HepG2 (cell line): ENCODE measurements around the gene CLDN7. TPM values are rescaled to one million over a fixed set of nuclear protein-coding genes. Genes with fewer than 3 reads are reported as not detected.
A peak's percentile ranks its signal among the peaks of the same experiment; 100 is the strongest.

ENCODE experiments used
- AGO2 ChIP-seq: fragments of 200-400 bp; formaldehyde crosslinking; optimal IDR thresholded peaks from 2 replicates; pipeline ENCODE3; 2017; ENCODE audit warnings: mild to moderate bottlenecking, low read depth, low read length, moderate library complexity
- CEBPB ChIP-seq: IDR thresholded peaks from 2 replicates; pipeline ENCODE4 v1.6.1; 2011; ENCODE audit warnings: low read depth, low read length, improper control_type of control experiment, borderline replicate concordance
- FLYWCH1 ChIP-seq: sonication (generic); formaldehyde crosslinking; IDR thresholded peaks from 2 replicates; pipeline ENCODE4 v1.8.1; 2023; ENCODE audit warnings: mild to moderate bottlenecking, missing genetic modification reagents
- HNRNPL ChIP-seq: fragments of 200-400 bp; formaldehyde crosslinking; IDR thresholded peaks from 2 replicates; pipeline ENCODE4 v1.6.1; 2017; ENCODE audit warnings: mild to moderate bottlenecking, low read depth, low read length
- MXI1 ChIP-seq: IDR thresholded peaks from 3 replicates; pipeline ENCODE4 v1.6.1; 2012; ENCODE audit warnings: low read depth, low read length, inconsistent platforms, borderline replicate concordance
- MYNN ChIP-seq: sonication (generic); formaldehyde crosslinking; IDR thresholded peaks from 2 replicates; pipeline ENCODE4 v1.4.0; 2020; ENCODE audit warnings: mild to moderate bottlenecking, low read depth, missing genetic modification reagents
- NAIF1 ChIP-seq: sonication (generic); formaldehyde crosslinking; IDR thresholded peaks from 2 replicates; pipeline ENCODE4 v1.5.0; 2020; ENCODE audit warnings: mild to moderate bottlenecking, missing genetic modification reagents, borderline replicate concordance
- PPARG ChIP-seq: conservative IDR thresholded peaks from 2 replicates; pipeline ENCODE4 v1.6.1; 2016; ENCODE audit warnings: missing biosample characterization, missing genetic modification reagents
- RAD21 ChIP-seq: fragments of 450-650 bp; formaldehyde crosslinking; IDR thresholded peaks from 2 replicates; pipeline ENCODE4 v1.5.0; 2020; ENCODE audit warnings: mild to moderate bottlenecking
- RBM22 ChIP-seq: fragments of 200-400 bp; formaldehyde crosslinking; optimal IDR thresholded peaks from 2 replicates; pipeline ENCODE3; 2017; ENCODE audit warnings: mild to moderate bottlenecking, low read length, moderate library complexity
- RELA ChIP-seq: sonication (generic); formaldehyde crosslinking; IDR thresholded peaks from 2 replicates; pipeline ENCODE4 v1.4.0; 2020; ENCODE audit warnings: missing genetic modification reagents
- RFX1 ChIP-seq: fragments of 450-650 bp; IDR thresholded peaks from 2 replicates; pipeline ENCODE4 v1.6.1; 2017
- RFX3 ChIP-seq: IDR thresholded peaks from 2 replicates; pipeline ENCODE4 v1.6.1; 2016; ENCODE audit warnings: missing biosample characterization, missing genetic modification reagents
- SIN3B ChIP-seq: fragments of 150-350 bp; IDR thresholded peaks from 2 replicates; pipeline ENCODE4 v1.6.1; 2014; ENCODE audit warnings: low read length
- STAG1 ChIP-seq: sonication (generic); formaldehyde crosslinking; IDR thresholded peaks from 2 replicates; pipeline ENCODE4 v1.4.0; 2020; ENCODE audit warnings: missing genetic modification reagents
- ZBTB3 ChIP-seq: sonication (generic); formaldehyde crosslinking; IDR thresholded peaks from 2 replicates; pipeline ENCODE4 v1.4.0; 2020; ENCODE audit warnings: low read depth, mild to moderate bottlenecking, moderate library complexity, missing genetic modification reagents, borderline replicate concordance
- ZNF12 ChIP-seq: sonication (generic); formaldehyde crosslinking; IDR thresholded peaks from 2 replicates; pipeline ENCODE4 v1.5.0; 2020; ENCODE audit warnings: missing genetic modification reagents
- ZNF234 ChIP-seq: sonication (generic); formaldehyde crosslinking; conservative IDR thresholded peaks from 2 replicates; pipeline ENCODE4 v1.5.1; 2020; ENCODE audit warnings: mild to moderate bottlenecking, missing genetic modification reagents
- ZNF605 ChIP-seq: sonication (generic); formaldehyde crosslinking; IDR thresholded peaks from 2 replicates; pipeline ENCODE4 v1.8.0; 2022; ENCODE audit warnings: mild to moderate bottlenecking, missing genetic modification reagents
- polyA plus RNA-seq, 8 experiments: library from polyadenylated mRNA; depleted of rRNA in 3 of 8; stranded (reverse) in 7 of 8; unstranded in 1 of 8; fragments of >200 nt; fragmentation: Illumina TruSeq in 4 of 8; extraction: Trizol in 4 of 8; gene quantifications; 2 replicates each; pipeline versions ENCODE4 v1.2.1 to v1.2.3, GENCODE V29; 2011 to 2016; ENCODE audit warnings: low read depth in 4 of 8, missing spikeins in 1 of 8, mixed read lengths in 1 of 8; ENCODE audit not compliant: insufficient read depth in 1 of 8
- total RNA-seq, 5 experiments: library from RNA; depleted of rRNA; stranded (reverse); fragments of >200 nt; fragmentation: Illumina TruSeq; extraction: Trizol; gene quantifications; 2 replicates each; pipeline ENCODE4 v1.2.3, GENCODE V29; 2016; ENCODE audit warnings: low read depth in 1 of 5
- TF ChIP-seq, protein P1 (sequence below): sonication (generic); formaldehyde crosslinking; IDR thresholded peaks from 2 replicates; pipeline ENCODE4 v1.5.0; 2020; ENCODE audit warnings: mild to moderate bottlenecking, missing genetic modification reagents, borderline replicate concordance
- TF ChIP-seq, protein P2 (sequence below): sonication (generic); formaldehyde crosslinking; IDR thresholded peaks from 2 replicates; pipeline ENCODE4 v1.5.1; 2020; ENCODE audit warnings: mild to moderate bottlenecking, missing genetic modification reagents
- TF ChIP-seq, protein P3 (sequence below): IDR thresholded peaks from 2 replicates; pipeline ENCODE4 v1.6.1; 2018; ENCODE audit warnings: missing genetic modification reagents, mild to moderate bottlenecking, missing compliant biosample characterization

The CLDN7 gene
- total and polyA plus RNA-seq, 2 of the 13 experiments (the other 11 are each of a cell fraction or from before 2014, with no cell fraction given), result not detected

DNA sequence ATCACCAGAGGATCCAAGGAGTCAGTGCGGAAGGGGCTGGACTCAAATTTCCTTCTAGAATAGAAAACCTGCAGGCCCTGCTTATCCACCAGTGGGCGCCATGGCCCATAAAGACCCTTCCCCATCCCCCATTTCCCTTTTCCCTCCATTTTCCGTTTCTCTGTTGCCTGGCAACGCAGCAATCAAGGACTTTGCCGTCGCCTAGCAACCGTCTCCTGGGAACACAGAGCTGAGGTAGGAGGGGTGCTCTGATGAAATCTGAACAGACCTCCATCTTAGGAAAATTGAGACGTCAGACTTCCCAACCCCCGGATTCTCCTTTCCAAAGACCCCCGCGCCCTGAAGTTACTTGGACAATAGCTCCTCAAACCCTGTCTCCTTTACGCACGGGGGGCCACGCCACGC is 48.4 kb downstream of the CLDN7 start (continued):
- TF ChIP-seq, protein P1, sequence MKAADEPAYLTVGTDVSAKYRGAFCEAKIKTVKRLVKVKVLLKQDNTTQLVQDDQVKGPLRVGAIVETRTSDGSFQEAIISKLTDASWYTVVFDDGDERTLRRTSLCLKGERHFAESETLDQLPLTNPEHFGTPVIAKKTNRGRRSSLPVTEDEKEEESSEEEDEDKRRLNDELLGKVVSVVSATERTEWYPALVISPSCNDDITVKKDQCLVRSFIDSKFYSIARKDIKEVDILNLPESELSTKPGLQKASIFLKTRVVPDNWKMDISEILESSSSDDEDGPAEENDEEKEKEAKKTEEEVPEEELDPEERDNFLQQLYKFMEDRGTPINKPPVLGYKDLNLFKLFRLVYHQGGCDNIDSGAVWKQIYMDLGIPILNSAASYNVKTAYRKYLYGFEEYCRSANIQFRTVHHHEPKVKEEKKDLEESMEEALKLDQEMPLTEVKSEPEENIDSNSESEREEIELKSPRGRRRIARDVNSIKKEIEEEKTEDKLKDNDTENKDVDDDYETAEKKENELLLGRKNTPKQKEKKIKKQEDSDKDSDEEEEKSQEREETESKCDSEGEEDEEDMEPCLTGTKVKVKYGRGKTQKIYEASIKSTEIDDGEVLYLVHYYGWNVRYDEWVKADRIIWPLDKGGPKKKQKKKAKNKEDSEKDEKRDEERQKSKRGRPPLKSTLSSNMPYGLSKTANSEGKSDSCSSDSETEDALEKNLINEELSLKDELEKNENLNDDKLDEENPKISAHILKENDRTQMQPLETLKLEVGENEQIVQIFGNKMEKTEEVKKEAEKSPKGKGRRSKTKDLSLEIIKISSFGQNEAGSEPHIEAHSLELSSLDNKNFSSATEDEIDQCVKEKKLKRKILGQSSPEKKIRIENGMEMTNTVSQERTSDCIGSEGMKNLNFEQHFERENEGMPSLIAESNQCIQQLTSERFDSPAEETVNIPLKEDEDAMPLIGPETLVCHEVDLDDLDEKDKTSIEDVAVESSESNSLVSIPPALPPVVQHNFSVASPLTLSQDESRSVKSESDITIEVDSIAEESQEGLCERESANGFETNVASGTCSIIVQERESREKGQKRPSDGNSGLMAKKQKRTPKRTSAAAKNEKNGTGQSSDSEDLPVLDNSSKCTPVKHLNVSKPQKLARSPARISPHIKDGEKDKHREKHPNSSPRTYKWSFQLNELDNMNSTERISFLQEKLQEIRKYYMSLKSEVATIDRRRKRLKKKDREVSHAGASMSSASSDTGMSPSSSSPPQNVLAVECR (CRISPR knock-in tag), result peak; percentile 46
- TF ChIP-seq RBM22 (peak; percentile 99), MYNN (CRISPR knock-in tag) (peak; percentile 94; the same call in 1 of the 2 replicates), RAD21 (CRISPR knock-in tag) (0 out of 2 replicates have a peak, but pooled peaks have one; percentile 39), ZNF605 (CRISPR knock-in tag) (no peak), ZNF12 (CRISPR knock-in tag) (0 out of 2 replicates have a peak, but pooled peaks have one; percentile 18), NAIF1 (CRISPR knock-in tag) (0 out of 2 replicates have a peak, but pooled peaks have one; percentile 11), HNRNPL (no peak), AGO2 (no peak), PPARG (CRISPR knock-in tag) (peak; percentile 82), RELA (CRISPR knock-in tag) (no peak), RFX1 (peak; percentile 94), MXI1 (peak; percentile 97), ZBTB3 (CRISPR knock-in tag) (no peak), CEBPB (0 out of 2 replicates have a peak, but pooled peaks have one; percentile 9), RFX3 (CRISPR knock-in tag) (peak; percentile 94), STAG1 (CRISPR knock-in tag) (peak; percentile 44), SIN3B (0 out of 2 replicates have a peak, but pooled peaks have one; percentile 62), FLYWCH1 (CRISPR knock-in tag) (no peak), ZNF234 (CRISPR knock-in tag) (no peak)
- TF ChIP-seq, protein P2, sequence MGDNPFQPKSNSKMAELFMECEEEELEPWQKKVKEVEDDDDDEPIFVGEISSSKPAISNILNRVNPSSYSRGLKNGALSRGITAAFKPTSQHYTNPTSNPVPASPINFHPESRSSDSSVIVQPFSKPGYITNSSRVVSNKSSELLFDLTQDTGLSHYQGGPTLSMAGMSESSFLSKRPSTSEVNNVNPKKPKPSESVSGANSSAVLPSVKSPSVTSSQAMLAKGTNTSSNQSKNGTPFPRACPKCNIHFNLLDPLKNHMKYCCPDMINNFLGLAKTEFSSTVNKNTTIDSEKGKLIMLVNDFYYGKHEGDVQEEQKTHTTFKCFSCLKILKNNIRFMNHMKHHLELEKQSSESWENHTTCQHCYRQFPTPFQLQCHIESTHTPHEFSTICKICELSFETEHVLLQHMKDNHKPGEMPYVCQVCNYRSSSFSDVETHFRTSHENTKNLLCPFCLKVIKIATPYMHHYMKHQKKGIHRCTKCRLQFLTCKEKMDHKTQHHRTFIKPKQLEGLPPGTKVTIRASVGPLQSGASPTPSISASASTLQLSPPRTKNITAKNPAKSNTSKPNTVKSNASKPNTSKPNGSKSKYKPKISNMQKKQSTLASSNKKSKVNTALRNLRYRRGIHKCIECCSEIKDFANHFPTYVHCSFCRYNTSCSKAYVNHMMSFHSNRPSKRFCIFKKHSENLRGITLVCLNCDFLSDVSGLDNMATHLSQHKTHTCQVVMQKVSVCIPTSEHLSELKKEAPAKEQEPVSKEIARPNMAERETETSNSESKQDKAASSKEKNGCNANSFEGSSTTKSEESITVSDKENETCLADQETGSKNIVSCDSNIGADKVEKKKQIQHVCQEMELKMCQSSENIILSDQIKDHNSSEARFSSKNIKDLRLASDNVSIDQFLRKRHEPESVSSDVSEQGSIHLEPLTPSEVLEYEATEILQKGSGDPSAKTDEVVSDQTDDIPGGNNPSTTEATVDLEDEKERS (CRISPR knock-in tag), result 0 out of 2 replicates have a peak, but pooled peaks have one; percentile 29
- TF ChIP-seq, protein P3, sequence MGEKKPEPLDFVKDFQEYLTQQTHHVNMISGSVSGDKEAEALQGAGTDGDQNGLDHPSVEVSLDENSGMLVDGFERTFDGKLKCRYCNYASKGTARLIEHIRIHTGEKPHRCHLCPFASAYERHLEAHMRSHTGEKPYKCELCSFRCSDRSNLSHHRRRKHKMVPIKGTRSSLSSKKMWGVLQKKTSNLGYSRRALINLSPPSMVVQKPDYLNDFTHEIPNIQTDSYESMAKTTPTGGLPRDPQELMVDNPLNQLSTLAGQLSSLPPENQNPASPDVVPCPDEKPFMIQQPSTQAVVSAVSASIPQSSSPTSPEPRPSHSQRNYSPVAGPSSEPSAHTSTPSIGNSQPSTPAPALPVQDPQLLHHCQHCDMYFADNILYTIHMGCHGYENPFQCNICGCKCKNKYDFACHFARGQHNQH (CRISPR knock-in tag), result 0 out of 2 replicates have a peak, but pooled peaks have one; percentile 22
